ENCODE results near the gene FHL3.
"Not testable (repeated sequence)": the region's sequence is repeated elsewhere in the genome, so short reads cannot be mapped to it uniquely, and the experiment has no call there.

FHL3 gene

GRCh38 chr1:38032992-38033391 lies 27.7 kb upstream of the FHL3 start:
- DNase-seq: not testable (repeated sequence)

- no peak for DNase-seq
Observed at GRCh38 chr1:38031513-38031866, 26.2 kb upstream of the FHL3 start.

GRCh38 chr1:38030596-38031512 lies 25.5 kb upstream of the FHL3 start:
- DNase-seq: no peak

GRCh38 chr1:38029685-38030511 lies 24.6 kb upstream of the FHL3 start:
- DNase-seq: peak; percentile 68

GRCh38 chr1:38029081-38029681 lies 23.9 kb upstream of the FHL3 start:
- no peak for DNase-seq

GRCh38 chr1:38028671-38029070 lies 23.4 kb upstream of the FHL3 start:
- no peak for DNase-seq

- peak; percentile 42 for DNase-seq
Observed at GRCh38 chr1:38028105-38028591, 22.8 kb upstream of the FHL3 start.

- DNase-seq: no peak
Observed at GRCh38 chr1:38027201-38028104, 22.1 kb upstream of the FHL3 start.

- DNase-seq: peak; percentile 55
Observed at GRCh38 chr1:38026592-38027200, 21.4 kb upstream of the FHL3 start.

- DNase-seq: no peak
Observed at GRCh38 chr1:38025664-38026063, 20.4 kb upstream of the FHL3 start.

GRCh38 chr1:38025233-38025632 lies 19.9 kb upstream of the FHL3 start:
- no peak for DNase-seq

- DNase-seq: no peak
Observed at GRCh38 chr1:38022810-38023209, 17.5 kb upstream of the FHL3 start.

- no peak for DNase-seq
Observed at GRCh38 chr1:38021969-38022368, 16.7 kb upstream of the FHL3 start.

GRCh38 chr1:38020396-38020795 lies 15.1 kb upstream of the FHL3 start:
- no peak for DNase-seq

- peak; percentile 71 for DNase-seq
Observed at GRCh38 chr1:38018864-38019343, 13.6 kb upstream of the FHL3 start.

GRCh38 chr1:38015978-38016725 lies 10.8 kb upstream of the FHL3 start:
- no peak for DNase-seq

GRCh38 chr1:38014724-38015424 lies 9.6 kb upstream of the FHL3 start:
- no peak for DNase-seq

- peak; percentile 16 for DNase-seq
Observed at GRCh38 chr1:38014171-38014570, 8.9 kb upstream of the FHL3 start.

GRCh38 chr1:38013227-38013622 lies 7.9 kb upstream of the FHL3 start:
- DNase-seq: no peak

All from HCEC 1CT (cell line).